CD4-positive, alpha-beta T cell treated with Interleukin-1 beta for 1 hour (primary cell): Measurements from ENCODE around the gene PFKFB4.
A peak's percentile ranks its signal among the peaks of the same experiment; 100 is the strongest.

Experiments
- DNase-seq, 2 donors: peaks; one replicate each; pipeline ENCODE4 v3.0.0-alpha.2; 2020 to 2022

PFKFB4 gene

DNA sequence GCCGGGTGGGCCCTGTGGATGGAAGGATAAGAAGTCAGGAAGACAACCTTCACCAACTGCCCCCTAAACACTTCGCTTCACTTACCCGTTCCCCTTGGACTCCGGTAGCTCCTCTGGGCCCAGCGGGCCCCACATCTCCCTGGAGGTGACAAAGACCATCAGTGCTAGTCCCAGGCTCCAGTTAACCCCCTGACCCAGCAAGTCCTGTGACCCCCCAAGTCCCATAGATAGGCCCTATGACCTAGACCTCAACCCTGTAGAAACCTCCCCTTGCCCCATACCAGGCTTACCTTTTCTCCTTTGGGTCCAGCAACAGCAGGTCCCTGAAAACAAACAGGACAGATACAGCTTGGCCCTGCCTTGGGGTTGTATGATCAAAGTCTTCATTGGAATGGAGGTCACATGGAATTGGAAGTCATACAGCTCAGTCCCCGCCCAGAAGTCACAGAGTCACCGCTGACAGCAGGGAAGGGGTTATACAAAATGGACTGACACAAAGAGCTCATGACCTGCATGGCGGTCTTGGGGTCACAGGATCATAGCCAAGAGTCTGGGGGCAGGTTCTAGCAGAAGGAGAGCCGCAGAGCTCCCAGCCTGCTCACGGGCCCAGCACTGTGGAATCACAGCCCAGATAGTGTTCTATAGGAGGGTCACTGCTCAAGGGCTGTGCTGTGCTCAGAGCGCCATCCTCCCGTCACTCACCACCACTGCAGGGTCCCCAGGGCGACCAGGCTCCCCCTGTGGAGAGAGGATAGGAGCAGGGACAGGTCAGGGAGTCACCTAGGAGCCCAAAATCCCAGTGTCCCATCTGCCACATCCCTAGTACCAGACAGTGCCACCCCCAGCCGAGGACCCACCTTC, 25.2 kb upstream of the PFKFB4 start:
- DNase-seq, result no peak

DNA sequence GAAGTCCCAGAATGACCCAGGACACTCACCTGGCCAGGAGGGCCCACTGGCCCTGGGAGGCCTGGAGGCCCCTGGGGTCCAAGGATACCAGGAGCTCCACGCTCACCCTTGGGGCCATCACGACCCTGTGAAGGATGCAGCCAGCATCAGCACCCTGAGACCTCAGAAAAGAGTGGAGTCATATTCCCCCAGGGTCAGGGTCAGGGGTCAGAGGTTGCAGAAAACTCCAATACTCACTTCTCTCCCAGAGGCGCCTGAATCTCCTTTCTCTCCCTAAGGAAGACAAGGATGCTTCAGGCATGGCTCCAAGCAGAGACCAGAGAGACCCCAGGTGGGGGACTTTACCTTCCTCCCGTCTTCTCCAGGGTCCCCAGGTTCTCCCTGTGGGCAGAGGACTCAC, 20.0 kb upstream of the PFKFB4 start:
- no peak for DNase-seq

DNA sequence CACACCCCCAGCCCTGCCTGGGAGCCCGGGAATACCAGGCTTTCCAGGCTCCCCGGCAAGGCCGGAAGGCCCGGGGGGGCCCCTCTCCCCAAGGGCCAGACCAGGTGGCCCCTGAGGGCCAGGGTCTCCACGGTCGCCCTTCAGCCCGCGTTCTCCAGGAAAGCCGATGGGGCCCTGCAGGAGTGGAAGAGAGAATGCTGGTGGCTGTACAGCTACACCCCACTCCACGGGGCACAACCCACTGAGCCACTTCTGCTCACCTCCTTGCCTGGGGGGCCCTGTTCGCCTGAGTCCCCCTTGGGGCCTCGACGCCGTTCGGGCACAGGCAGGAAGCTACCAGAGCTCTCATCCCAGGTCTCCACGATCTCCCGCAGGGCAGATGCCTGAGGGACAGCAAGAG, 18.8 kb upstream of the PFKFB4 start:
- DNase-seq, result no peak

DNA sequence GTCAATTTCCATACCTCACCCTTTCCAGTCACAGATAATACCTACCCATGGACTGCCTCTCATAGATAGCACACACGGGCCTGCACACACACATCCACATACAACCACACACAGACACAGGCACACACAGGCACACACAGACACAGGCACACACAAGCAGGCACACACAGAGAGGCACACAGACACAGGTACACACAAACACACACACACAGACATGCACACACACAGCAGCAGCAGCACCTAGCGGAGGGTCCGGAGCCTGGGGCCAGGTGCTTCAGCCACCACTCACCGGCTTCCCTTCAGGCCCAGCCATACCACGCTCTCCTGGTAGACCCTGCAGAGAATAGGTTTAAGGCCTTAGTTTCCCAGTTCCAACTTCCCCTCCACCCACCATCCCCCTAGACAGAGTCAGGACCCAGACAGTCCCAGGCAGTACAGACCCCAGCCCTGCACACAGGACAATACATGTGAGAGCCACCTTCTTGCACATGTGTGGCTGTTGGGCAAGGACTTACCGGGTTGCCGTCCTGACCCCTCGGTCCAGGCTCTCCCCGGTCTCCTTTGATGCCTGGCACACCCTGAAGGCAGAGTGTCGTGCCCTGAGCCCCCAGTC, 17.5 kb upstream of the PFKFB4 start:
- no peak for DNase-seq

DNA sequence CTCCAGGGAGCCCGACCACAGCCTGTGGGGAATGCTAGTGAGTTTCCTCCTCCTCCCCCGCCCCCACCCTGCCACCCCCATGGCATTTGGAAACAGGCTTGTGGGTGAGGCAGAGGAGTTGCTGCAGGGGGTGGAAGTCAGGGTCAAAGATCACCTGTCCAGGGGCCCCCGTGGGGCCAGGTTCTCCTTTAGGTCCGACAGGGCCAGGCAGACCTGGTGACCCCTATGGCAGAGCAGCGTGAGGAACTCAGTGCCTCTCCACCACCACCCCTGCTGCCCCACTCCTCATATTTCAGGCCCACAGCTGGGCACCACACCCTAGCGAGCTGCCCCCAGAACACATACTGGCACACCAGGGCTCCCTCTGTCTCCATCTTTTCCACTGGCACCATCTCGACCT, 15.9 kb upstream of the PFKFB4 start:
- DNase-seq, result no peak

DNA sequence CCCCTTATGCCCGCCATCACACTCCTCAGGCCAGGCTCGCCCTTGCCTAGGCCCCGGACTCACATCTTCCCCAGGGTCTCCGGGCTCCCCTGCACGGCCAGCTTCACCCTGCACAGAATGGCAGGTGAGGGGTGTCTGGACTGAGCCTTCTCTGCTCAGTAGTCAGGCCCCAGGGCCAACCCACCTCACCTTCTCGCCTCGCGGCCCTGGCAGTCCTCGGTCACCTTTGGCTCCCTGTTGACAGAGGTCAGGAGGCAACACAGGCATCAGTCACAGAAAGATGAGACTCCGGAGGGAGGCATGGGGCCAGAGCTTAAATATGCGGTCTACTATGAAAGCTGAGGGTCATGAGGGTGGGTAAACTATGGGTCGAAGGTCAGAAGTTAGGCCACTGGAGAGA, 15.3 kb upstream of the PFKFB4 start:
- DNase-seq, result no peak

DNA sequence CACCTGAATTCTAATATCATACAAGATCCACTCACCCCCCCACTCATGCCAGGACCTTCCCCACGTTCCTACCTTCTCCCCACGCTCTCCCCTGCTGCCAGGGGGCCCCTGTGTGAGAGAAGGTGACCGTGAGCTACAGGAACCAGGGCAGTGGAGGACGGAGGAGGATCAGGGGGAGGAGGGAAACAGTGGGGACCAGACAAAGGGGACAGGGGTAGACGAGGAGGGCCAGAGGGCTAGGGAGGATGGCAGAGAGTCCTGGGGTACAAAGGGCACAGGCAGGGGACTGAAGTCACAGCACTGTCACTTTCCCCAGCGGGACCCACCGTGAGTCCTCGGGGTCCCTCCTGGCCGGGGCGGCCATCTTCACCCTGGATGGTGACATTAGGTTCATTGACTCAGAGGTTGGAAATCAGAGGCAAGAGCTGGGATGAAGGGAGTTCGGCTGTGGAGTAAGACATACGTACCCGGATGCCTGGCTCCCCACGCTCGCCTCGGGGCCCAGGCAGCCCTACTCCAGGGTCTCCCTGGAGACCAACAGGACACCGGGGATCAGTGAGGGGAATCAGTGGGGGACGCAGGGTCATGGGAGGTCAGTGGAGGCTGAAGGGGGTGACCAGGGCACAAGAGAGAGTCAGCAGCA, 13.3 kb upstream of the PFKFB4 start:
- no peak for DNase-seq

DNA sequence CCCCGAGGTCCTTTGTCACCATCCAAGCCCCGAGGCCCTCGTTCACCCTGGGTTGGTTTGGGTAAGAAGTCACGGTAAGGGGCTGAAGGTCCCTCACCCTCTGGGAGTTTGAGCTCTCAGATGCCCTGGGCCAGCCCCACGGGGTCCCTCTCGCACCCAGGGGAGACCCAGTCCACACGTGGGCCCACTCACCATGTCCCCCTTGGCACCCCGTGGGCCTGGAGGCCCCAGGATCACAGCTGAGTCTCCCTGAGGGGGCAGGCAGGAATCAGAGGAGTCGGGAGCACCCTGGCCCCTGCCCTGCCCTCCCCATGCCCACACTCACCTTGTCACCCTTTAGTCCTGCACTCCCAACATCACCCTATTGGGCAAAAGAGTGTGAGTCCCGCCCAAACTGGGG, 12.8 kb upstream of the PFKFB4 start:
- no peak for DNase-seq

DNA sequence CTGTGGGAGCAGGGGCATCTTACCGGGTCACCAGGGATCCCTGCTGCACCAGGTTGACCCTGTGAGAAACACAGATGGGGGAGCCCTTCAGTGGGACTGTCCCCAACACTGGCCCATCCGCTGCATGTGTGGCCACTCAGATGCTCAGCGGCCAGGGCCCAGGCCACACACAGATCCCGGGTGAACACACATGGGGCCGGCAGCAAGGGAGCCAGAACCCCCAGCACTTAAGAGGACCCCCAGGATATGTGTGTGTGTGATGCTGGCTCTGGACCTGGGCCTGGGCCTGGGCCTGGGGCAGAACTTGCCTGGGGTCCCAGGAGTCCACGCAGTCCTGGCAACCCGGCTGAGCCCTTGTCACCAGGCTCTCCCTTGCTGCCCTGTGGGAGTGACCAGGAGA, 11.9 kb upstream of the PFKFB4 start:
- no peak for DNase-seq

DNA sequence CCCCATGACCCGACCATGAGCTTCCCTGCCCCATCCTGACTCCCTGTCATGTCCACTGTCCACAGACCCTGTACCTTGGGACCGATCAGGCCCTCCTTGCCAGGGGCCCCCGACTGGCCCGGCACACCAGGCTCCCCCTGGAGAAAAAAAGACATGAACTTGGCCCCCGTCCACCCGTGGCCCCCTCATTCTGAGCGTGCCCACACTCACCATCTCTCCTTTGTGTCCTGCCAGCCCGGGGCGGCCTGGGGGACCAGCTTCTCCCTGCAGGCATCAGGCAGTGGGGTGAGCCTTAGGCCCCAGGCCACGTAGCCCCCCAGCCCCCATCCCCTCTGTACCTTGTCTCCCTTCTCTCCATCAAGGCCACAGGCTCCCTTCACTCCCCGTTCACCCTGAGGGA, 10.9 kb upstream of the PFKFB4 start:
- no peak for DNase-seq

DNA sequence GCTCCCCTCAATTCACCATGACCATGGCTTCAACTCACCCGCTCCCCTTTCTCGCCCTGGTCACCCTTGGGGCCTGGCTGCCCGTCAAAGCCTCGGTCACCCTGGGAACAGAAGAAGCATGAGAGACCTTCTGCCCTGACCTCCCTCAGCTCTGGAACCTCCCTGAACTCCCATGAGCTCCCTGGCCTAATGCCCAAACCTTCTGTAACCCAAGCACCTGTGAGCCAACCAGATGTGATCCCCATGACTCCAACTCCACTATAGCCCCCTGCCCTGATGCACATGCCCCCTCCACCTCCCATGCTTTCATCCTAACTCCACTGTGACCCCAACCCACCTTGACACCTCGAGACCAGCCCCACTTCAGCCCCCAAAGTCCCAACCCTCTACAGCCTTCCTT, 10.5 kb upstream of the PFKFB4 start:
- DNase-seq, result no peak

DNA sequence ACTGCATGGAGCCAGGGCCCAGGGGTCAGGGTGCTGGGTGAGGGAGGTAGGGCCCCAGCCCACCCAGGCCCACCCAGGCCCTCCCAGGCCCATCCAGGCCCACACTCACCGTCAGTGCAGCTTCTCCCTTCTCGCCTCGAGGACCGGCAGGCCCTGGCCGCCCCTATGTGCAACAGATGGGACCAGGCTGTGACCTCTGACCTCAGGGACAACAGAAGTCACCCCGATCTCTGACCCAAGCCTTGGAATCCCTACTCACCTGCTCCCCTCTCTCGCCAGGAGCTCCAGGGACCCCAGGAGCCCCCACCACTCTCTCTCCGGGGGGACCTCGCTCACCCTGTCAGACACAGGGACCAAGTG, 9.8 kb upstream of the PFKFB4 start:
- no peak for DNase-seq

DNA sequence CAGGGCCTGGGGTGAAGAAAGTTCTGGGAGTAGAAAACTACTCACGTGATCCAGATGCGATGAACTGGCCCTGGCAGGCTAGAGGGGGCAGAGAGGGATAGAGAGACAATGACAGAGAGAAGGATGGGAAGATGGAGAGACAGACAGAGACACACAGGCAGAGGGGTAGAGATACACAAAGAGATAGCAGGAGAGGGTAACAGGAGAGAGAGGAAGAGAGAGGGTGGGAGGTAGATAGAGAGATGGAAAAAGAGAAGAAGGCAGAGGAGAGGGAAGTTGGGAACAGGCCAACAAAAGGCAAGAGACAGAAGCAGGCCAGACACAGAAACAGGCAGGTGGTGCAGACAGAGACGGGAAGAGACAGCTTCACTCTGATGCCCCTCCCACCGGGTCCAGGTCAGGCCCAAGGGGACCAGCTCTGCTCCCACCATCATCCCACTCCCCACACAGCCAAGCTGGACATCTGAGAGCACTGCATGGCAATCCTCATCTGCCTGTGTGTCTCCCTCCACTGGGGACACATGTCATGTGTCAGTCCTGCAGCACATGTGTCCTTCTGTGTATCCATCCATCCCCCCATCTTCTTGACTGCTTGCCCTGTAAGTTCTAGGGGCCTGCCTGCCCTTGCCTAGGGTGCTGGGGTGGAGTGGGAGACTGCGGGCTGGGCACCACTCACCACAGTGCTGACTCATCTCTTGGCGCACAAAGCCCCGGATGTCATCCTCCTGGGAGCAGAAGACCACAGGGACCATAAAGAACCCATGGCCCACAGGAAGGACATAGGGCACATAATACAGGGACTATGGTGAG, 9.2 kb upstream of the PFKFB4 start:
- DNase-seq, result peak in 1 of 2 donors; percentile 43

DNA sequence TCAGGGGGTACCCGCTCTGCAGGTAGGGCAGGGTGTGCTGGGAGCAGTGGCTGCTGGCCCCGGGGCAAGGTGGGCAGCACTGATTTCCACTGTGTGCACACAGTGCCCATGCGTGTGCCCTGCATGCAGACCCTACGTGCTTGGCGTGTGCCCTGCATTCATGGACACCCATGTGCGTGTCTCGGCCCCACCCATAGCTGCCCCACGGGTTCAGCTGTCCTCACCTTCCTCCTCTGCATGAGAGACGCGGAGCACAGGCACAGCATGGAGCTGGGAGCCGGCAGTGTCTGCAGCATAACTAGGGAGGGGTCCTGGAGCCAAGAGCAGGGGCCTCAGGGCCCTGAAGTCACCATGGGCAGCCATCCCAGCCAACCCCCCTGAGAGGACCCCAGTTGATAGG, 8.6 kb upstream of the PFKFB4 start:
- DNase-seq, result no peak

DNA sequence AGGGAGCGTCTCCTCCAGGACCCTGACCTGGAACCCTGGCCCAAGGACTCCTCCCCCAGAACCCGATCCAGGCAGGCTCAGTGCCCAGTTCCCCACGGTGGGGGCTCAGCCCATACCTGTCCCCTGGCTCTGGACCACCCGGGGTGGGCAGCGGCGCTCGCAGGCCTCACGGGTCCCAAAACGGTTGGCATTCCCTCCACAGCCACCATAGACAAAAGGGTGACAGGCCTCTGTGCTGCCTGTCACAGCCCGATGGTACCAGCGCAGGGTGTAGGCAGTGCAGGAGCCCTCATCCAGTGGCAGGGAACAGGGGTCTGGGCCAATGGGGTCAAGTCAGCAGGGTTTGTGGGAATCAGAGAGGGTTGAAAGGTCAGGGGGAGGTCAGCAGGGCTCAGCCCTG, 8.1 kb upstream of the PFKFB4 start:
- DNase-seq, result no peak

DNA sequence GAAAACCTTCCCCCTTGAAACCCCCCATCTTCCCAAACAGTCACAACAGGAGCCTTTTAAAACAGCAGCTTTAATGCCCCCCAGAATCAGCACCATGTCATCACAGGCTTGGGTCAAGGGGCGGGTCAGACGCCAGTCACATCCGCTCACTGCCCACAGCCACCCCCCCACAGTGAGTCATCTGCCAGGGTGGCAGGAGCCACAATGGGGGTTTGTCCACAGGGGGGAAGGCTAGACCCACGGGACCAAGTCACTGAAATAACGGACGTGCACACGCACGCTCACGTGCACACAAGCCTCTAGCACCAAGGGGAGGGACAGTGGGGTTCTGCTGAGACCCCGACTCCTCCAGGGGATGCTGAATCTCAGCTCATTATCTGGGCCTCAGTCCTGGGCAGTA, 7.4 kb upstream of the PFKFB4 start:
- DNase-seq, result peak; percentile 60 to 86

DNA sequence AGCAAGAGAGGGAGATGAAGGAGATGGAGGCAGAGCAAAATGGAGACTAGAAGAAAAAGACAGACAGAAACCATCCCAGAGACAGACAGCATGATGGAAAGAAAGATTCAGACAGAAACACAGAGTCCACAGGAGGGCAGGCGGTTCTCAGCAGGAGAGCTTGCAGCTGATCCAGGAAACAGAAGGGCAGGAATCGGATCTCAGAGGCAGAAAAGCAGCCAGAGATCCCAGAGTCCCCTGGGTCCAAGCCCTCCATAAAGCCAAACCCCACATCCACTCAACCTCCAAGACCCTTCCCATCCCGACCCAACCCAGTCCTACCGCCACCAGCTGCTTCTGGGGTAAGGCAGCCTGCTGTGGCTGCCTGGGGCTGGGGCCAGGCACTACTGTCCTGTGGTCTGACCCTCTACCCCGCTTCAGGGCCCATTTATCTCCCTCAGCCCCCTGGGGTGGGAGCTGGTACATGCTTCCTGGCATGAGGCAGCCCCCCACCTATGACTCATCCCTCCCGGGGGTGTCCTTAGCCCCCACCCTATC, 6.8 kb upstream of the PFKFB4 start, which contains the start of gene UCN2:
TSS of gene UCN2 (minus strand) at position 400 of the 537 bp plus-strand sequence. CDS start 657 bp downstream, outside the sequence.
- DNase-seq, result no peak

DNA sequence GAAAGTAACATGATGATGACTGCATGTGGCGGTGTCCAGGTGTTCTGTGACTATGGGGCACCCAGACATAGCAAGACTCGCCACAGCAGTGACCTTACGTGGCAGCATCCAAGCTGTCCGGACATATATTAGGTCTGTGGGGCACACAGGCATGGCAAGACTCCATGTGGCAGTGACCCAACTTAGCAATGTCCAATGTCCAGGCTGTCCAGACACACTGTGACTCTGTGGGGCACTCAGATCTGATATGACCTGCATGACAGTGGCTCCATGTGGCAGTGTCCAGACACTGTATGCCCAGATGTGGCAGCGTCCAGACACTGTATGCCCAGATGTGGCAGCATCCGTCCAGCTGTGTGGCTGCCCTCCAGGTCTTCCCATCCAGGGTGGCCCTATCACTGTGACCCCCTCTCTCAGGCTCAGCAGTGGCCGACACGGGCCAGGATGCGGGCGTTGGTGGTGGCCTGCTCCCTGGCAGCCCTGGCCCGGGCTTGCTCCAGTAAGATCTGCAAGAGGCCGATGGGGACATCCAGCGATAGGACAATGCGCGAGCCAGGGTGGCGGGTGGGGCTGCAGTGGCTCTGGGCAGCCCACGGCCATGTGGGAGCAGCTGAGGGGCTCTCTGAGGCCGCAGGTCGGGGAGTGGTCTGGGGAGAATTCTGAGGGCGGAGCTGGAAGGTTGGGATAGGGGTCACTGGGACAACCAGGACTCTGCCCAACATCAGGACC, 5.9 kb upstream of the PFKFB4 start:
- no peak for DNase-seq

DNA sequence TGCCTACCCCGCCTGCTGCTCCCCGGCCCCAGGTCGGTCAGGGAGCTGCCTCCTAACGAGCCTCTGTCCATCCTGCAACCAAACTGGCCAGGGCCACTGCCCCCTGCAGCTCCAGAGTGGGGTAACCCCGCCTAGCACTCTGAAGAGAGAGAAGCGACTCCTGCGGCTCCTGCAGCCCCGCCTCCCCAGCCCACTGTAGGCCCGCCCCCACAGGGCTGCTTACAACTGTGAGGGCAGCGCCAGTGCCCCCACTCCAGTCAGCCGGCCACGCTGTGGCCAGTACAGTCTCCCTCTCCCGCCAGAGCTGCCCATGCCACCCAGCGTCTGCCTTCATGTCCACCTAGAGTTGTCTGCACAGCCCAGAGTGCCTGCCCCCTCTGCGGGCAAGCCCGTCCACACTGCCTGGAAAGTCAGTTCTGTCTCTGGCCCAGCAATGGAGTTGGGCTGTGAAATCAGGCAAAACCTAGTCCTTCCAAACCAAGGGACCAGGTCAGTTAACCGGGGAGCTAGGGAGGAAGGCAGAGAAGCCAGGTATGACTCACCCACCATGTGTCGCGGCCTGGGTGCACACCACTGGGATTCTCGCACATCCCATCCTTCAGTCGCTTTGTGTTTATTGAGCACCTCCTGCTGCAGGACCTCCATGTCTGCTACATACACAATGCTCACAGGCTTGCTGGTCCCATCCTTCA, 4.6 kb upstream of the PFKFB4 start:
- DNase-seq, result peak in 1 of 2 donors; percentile 41

DNA sequence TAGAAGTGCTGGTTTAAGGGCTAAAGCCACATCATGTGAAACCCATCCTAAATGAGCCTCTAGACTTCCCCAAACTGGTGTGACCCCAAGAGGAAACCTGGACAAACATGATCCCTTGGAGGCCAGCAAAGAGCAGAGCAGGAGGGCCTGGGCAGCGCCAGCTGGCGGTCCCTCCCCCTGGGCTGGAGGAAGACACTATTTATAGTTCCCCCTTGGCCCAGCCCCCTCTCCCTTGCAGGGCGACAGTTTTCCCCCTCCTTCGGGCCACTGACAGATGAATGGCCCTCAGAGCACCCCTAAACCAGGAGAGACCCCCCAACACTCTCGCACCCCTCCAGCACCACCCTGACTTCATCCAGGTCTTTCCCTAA, 4.0 kb upstream of the PFKFB4 start:
- DNase-seq, result no peak

DNA sequence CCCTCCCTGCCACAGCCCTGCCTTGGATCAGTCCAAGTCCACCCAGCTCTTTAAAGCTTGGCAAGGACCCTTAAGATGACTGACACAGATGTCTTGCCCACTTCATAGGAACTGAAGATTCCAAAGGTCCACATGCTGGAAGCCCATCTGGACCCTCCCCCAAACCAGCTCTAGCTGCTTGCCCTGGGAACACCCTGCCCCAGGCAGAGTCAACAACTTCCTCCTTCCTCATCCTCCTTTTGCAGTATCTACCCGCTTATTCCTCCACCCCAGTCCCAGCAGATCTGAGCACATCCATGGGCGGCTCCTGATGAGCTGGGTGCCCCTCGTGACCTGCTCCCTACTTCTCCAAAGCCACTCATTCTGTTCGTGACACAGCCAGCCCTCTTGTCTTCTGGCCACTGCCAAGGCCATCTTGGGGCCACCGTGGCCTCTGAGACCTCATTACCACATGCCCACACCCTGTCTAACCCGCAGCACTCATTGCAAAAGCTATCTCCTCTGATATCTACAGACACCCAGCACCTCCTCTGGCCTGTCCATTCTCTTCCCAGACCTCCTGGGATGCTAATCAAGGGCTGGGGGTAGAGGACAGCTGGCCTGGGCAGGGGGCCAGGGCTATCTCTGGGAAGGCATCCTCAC, 2.0 kb upstream of the PFKFB4 start:
- DNase-seq, result peak; percentile 19 to 83
